Measurements from ENCODE around the gene KRTAP4-2.

DNA sequence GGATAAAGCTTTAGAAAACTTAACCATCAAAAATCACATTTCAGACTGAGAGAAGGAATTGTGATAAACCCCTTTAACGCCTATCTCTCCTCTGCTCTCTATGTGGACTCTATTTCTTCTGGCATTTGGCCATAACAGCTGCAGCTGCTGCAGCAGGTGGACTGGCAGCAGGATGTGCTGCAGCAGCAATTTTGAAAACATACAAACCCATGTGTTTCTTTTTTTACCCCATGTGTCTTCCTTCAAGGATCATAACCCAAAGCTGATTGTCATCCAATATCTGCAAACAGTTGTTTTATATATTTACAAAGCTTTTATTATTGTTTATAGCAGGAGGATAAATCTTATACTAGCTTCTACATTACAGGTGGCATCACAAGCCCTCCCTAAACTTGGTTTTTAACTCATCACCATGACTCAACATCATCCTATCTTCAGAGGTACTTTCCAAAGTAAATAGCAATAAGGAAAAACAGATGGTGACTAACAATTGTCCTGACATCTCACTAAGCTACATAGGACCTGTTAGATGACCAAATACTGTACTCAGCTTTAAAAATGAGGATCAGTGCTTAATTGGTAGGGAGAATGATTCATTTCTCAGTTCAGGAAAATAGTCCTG, 33.9 kb upstream of the KRTAP4-2 start:
- no peak for TF ChIP-seq EZH2 (IDR thresholded peaks at IDR 0.05; ENCODE audit: borderline replicate concordance, insufficient read depth, low read depth, low read length, poor library complexity, severe bottlenecking)
- TF ChIP-seq, protein P1, sequence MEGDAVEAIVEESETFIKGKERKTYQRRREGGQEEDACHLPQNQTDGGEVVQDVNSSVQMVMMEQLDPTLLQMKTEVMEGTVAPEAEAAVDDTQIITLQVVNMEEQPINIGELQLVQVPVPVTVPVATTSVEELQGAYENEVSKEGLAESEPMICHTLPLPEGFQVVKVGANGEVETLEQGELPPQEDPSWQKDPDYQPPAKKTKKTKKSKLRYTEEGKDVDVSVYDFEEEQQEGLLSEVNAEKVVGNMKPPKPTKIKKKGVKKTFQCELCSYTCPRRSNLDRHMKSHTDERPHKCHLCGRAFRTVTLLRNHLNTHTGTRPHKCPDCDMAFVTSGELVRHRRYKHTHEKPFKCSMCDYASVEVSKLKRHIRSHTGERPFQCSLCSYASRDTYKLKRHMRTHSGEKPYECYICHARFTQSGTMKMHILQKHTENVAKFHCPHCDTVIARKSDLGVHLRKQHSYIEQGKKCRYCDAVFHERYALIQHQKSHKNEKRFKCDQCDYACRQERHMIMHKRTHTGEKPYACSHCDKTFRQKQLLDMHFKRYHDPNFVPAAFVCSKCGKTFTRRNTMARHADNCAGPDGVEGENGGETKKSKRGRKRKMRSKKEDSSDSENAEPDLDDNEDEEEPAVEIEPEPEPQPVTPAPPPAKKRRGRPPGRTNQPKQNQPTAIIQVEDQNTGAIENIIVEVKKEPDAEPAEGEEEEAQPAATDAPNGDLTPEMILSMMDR (IDR thresholded peaks at IDR 0.05) = no peak
